ENCODE measurements around the gene MAPK13. TPM values are rescaled to one million over a fixed set of nuclear protein-coding genes. Genes with fewer than 3 reads are reported as not detected.

MAPK13 gene
- total RNA-seq, 1 experiment from 2014 or later: 13.6 TPM

DNA sequence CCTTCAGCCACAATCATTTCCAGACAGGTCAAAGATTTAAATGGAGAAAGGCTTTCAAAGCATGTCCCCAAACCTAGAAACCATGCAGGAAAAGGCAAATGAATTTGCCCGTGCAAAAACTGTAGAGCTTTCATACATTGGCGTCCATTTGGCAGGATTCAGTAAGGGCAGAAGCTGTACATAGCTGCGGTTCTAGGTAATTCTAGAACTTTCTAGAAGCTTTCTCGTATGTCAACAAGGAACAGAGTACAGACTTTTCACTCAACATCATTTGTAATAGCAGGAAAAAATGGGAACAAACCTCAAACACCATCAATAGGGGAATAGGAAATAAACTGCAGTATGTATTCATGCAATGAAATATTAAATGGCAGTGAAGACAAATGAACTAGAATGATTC, 11.1 kb upstream of the MAPK13 start:
- DNase-seq (ENCODE audit: low spot score): no peak
- TF ChIP-seq, protein P1, sequence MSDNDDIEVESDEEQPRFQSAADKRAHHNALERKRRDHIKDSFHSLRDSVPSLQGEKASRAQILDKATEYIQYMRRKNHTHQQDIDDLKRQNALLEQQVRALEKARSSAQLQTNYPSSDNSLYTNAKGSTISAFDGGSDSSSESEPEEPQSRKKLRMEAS (CRISPR knock-in tag; IDR thresholded peaks at IDR 0.05): no peak
- TF ChIP-seq, protein P2, sequence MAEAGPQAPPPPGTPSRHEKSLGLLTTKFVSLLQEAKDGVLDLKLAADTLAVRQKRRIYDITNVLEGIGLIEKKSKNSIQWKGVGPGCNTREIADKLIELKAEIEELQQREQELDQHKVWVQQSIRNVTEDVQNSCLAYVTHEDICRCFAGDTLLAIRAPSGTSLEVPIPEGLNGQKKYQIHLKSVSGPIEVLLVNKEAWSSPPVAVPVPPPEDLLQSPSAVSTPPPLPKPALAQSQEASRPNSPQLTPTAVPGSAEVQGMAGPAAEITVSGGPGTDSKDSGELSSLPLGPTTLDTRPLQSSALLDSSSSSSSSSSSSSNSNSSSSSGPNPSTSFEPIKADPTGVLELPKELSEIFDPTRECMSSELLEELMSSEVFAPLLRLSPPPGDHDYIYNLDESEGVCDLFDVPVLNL (CRISPR knock-in tag; IDR thresholded peaks at IDR 0.05; ENCODE audit: borderline replicate concordance, low read depth): no peak
- TF ChIP-seq JUN (CRISPR knock-in tag; IDR thresholded peaks at IDR 0.05): no peak
- TF ChIP-seq, protein P3, sequence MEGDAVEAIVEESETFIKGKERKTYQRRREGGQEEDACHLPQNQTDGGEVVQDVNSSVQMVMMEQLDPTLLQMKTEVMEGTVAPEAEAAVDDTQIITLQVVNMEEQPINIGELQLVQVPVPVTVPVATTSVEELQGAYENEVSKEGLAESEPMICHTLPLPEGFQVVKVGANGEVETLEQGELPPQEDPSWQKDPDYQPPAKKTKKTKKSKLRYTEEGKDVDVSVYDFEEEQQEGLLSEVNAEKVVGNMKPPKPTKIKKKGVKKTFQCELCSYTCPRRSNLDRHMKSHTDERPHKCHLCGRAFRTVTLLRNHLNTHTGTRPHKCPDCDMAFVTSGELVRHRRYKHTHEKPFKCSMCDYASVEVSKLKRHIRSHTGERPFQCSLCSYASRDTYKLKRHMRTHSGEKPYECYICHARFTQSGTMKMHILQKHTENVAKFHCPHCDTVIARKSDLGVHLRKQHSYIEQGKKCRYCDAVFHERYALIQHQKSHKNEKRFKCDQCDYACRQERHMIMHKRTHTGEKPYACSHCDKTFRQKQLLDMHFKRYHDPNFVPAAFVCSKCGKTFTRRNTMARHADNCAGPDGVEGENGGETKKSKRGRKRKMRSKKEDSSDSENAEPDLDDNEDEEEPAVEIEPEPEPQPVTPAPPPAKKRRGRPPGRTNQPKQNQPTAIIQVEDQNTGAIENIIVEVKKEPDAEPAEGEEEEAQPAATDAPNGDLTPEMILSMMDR (IDR thresholded peaks at IDR 0.05): no peak
- TF ChIP-seq ETV6 (CRISPR knock-in tag; IDR thresholded peaks at IDR 0.05): no peak
- TF ChIP-seq CREB1 (CRISPR knock-in tag; IDR thresholded peaks at IDR 0.05): no peak
- no peak for TF ChIP-seq KAT7 (CRISPR knock-in tag; IDR thresholded peaks at IDR 0.05; ENCODE audit: borderline replicate concordance)
- TF ChIP-seq, protein P4, sequence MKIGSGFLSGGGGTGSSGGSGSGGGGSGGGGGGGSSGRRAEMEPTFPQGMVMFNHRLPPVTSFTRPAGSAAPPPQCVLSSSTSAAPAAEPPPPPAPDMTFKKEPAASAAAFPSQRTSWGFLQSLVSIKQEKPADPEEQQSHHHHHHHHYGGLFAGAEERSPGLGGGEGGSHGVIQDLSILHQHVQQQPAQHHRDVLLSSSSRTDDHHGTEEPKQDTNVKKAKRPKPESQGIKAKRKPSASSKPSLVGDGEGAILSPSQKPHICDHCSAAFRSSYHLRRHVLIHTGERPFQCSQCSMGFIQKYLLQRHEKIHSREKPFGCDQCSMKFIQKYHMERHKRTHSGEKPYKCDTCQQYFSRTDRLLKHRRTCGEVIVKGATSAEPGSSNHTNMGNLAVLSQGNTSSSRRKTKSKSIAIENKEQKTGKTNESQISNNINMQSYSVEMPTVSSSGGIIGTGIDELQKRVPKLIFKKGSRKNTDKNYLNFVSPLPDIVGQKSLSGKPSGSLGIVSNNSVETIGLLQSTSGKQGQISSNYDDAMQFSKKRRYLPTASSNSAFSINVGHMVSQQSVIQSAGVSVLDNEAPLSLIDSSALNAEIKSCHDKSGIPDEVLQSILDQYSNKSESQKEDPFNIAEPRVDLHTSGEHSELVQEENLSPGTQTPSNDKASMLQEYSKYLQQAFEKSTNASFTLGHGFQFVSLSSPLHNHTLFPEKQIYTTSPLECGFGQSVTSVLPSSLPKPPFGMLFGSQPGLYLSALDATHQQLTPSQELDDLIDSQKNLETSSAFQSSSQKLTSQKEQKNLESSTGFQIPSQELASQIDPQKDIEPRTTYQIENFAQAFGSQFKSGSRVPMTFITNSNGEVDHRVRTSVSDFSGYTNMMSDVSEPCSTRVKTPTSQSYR (CRISPR knock-in tag; IDR thresholded peaks at IDR 0.05): no peak
- TF ChIP-seq, protein P5, sequence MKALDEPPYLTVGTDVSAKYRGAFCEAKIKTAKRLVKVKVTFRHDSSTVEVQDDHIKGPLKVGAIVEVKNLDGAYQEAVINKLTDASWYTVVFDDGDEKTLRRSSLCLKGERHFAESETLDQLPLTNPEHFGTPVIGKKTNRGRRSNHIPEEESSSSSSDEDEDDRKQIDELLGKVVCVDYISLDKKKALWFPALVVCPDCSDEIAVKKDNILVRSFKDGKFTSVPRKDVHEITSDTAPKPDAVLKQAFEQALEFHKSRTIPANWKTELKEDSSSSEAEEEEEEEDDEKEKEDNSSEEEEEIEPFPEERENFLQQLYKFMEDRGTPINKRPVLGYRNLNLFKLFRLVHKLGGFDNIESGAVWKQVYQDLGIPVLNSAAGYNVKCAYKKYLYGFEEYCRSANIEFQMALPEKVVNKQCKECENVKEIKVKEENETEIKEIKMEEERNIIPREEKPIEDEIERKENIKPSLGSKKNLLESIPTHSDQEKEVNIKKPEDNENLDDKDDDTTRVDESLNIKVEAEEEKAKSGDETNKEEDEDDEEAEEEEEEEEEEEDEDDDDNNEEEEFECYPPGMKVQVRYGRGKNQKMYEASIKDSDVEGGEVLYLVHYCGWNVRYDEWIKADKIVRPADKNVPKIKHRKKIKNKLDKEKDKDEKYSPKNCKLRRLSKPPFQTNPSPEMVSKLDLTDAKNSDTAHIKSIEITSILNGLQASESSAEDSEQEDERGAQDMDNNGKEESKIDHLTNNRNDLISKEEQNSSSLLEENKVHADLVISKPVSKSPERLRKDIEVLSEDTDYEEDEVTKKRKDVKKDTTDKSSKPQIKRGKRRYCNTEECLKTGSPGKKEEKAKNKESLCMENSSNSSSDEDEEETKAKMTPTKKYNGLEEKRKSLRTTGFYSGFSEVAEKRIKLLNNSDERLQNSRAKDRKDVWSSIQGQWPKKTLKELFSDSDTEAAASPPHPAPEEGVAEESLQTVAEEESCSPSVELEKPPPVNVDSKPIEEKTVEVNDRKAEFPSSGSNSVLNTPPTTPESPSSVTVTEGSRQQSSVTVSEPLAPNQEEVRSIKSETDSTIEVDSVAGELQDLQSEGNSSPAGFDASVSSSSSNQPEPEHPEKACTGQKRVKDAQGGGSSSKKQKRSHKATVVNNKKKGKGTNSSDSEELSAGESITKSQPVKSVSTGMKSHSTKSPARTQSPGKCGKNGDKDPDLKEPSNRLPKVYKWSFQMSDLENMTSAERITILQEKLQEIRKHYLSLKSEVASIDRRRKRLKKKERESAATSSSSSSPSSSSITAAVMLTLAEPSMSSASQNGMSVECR (CRISPR knock-in tag; IDR thresholded peaks at IDR 0.05; ENCODE audit: borderline replicate concordance): no peak
- Mint-ChIP-seq H3K36me3 (no peaks in the 10 kb centered on the region), H3K27me3 (ENCODE audit: low read depth) (no peaks in the 10 kb centered on the region), H3K9me3 (no peaks in the 10 kb centered on the region), H3K4me3 (no peak overlapping the region), H3K27ac (0 out of 2 replicates have a peak overlapping the region, but pooled peaks have one; percentile 35), H3K4me1 (peaks cover 34% of the 10 kb centered on the region)
- POLR2A ChIA-PET: no interaction called here
- ATAC-seq: no peak
- CTCF ChIA-PET: interaction anchor here (1.1 kb wide), 1 partner anchor 20 kb away, joined by 3 read pairs; no protein-coding TSS in a partner anchor

DNA sequence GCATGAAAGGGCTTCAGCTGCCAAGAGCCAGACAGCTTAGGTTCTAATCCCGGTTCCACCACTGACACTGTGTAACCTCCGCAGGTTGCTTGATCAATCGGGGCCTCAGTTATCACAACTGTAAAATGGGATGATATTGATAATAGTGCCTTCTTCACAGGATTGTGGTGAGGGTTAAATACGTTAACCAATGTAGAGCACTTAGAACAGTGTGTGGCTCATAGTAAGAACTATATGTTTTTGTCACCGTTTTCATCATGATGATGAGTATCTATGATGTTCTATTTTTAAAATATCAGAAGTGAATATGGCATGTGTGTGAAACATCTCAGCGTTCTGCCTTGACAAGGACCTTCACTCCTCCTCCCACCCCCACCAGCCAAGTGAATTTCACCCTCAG, 10.3 kb upstream of the MAPK13 start:
- Mint-ChIP-seq H3K9me3 (no peaks in the 10 kb centered on the region), H3K27ac (no peak overlapping the region), H3K27me3 (ENCODE audit: low read depth) (no peaks in the 10 kb centered on the region), H3K4me3 (no peak overlapping the region), H3K4me1 (peaks cover 32% of the 10 kb centered on the region), H3K36me3 (no peaks in the 10 kb centered on the region)
- CTCF ChIA-PET: interaction anchor here (1.1 to 1.5 kb wide), 2 partner anchors 19 to 221 kb away, joined by 3 to 6 read pairs; no protein-coding TSS in a partner anchor
- no peak for ATAC-seq
- DNase-seq (ENCODE audit: low spot score): no peak
- POLR2A ChIA-PET: no interaction called here
- TF ChIP-seq ATF1 (CRISPR knock-in tag; IDR thresholded peaks at IDR 0.05) (no peak), GTF2I (CRISPR knock-in tag; conservative IDR thresholded peaks at IDR 0.05) (no peak), NR1H2 (CRISPR knock-in tag; IDR thresholded peaks at IDR 0.05) (no peak), NR3C1 (CRISPR knock-in tag; conservative IDR thresholded peaks at IDR 0.05; ENCODE audit: low read depth) (no peak), ZNF219 (CRISPR knock-in tag; IDR thresholded peaks at IDR 0.05; ENCODE audit: borderline replicate concordance) (no peak), CBFB (CRISPR knock-in tag; IDR thresholded peaks at IDR 0.05; ENCODE audit: low read depth) (no peak)
- TF ChIP-seq, protein P6, sequence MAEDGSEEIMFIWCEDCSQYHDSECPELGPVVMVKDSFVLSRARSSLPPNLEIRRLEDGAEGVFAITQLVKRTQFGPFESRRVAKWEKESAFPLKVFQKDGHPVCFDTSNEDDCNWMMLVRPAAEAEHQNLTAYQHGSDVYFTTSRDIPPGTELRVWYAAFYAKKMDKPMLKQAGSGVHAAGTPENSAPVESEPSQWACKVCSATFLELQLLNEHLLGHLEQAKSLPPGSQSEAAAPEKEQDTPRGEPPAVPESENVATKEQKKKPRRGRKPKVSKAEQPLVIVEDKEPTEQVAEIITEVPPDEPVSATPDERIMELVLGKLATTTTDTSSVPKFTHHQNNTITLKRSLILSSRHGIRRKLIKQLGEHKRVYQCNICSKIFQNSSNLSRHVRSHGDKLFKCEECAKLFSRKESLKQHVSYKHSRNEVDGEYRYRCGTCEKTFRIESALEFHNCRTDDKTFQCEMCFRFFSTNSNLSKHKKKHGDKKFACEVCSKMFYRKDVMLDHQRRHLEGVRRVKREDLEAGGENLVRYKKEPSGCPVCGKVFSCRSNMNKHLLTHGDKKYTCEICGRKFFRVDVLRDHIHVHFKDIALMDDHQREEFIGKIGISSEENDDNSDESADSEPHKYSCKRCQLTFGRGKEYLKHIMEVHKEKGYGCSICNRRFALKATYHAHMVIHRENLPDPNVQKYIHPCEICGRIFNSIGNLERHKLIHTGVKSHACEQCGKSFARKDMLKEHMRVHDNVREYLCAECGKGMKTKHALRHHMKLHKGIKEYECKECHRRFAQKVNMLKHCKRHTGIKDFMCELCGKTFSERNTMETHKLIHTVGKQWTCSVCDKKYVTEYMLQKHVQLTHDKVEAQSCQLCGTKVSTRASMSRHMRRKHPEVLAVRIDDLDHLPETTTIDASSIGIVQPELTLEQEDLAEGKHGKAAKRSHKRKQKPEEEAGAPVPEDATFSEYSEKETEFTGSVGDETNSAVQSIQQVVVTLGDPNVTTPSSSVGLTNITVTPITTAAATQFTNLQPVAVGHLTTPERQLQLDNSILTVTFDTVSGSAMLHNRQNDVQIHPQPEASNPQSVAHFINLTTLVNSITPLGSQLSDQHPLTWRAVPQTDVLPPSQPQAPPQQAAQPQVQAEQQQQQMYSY (CRISPR knock-in tag; IDR thresholded peaks at IDR 0.05): no peak

Data from WTC11 (cell line).